Measurements from ENCODE around the gene DTWD1.

GRCh38 chr15:49573421-49573820 is 47.4 kb upstream of the DTWD1 start:
- TF ChIP-seq POLR2A (IDR thresholded peaks at IDR 0.05) (no peak), CTCF (IDR thresholded peaks at IDR 0.05) (no peak)
